COR-L47 (cell line): Measurements from ENCODE around the gene CCDC106.

ENCODE experiments used
- DNase-seq: peaks from one replicate; lab custom pipeline; 2025; lab: John Stamatoyannopoulos, UW

CCDC106 gene

GRCh38 chr19:55647732-55648584 is at the start of gene CCDC106:
CCDC106 (plus strand) TSS chr19:55648212; CDS start chr19:55649047, 835 bp downstream.
- DNase-seq = peak; percentile 62

- peak; percentile 88 for DNase-seq
These were observed 49.1 kb upstream of the CCDC106 start for GRCh38 chr19:55598719-55599467.

- peak; percentile 97 for DNase-seq
These were observed 48.6 kb upstream of the CCDC106 start, which contains the start of gene FIZ1 for GRCh38 chr19:55599468-55599841. FIZ1 (minus strand) TSS chr19:55599517; CDS start chr19:55597865, 1,652 bp downstream.

GRCh38 chr19:55599842-55600661 is 48.0 kb upstream of the CCDC106 start, which contains the start of gene ZNF524:
ZNF524 (plus strand) TSS chr19:55600288; CDS start chr19:55602113, 1,825 bp downstream.
- peak; percentile 88 for DNase-seq

- no peak for DNase-seq
These were observed 47.4 kb upstream of the CCDC106 start for GRCh38 chr19:55600662-55601028.

GRCh38 chr19:55601084-55601483 is 46.9 kb upstream of the CCDC106 start:
- DNase-seq = no peak

- no peak for DNase-seq
These were observed 45.7 kb upstream of the CCDC106 start for GRCh38 chr19:55602104-55603001.

- DNase-seq = no peak
These were observed 44.9 kb upstream of the CCDC106 start for GRCh38 chr19:55603115-55603514.

- DNase-seq = no peak
These were observed 44.3 kb upstream of the CCDC106 start for GRCh38 chr19:55603581-55604292.

- DNase-seq = peak; percentile 99
These were observed 42.8 kb upstream of the CCDC106 start for GRCh38 chr19:55605207-55605636.

GRCh38 chr19:55605637-55606470 is 42.2 kb upstream of the CCDC106 start, which contains the start of gene ZNF865:
ZNF865 (plus strand) TSS chr19:55605647; CDS start chr19:55613619, 7,972 bp downstream.
- peak; percentile 72 for DNase-seq

- DNase-seq = no peak
These were observed 41.6 kb upstream of the CCDC106 start for GRCh38 chr19:55606471-55606787.

GRCh38 chr19:55606817-55607216 is 41.2 kb upstream of the CCDC106 start:
- DNase-seq = no peak

GRCh38 chr19:55609326-55609725 is 38.7 kb upstream of the CCDC106 start:
- DNase-seq = no peak

- DNase-seq = no peak
These were observed 36.6 kb upstream of the CCDC106 start for GRCh38 chr19:55611300-55611982.

- DNase-seq = no peak
These were observed 35.9 kb upstream of the CCDC106 start for GRCh38 chr19:55611983-55612645.

GRCh38 chr19:55613396-55613795 is 34.6 kb upstream of the CCDC106 start:
- DNase-seq = no peak
